Suprapubic skin (tissue), 4 donors: ENCODE results near the gene SH3BP4. TPM values are rescaled to one million over a fixed set of nuclear protein-coding genes. Genes with fewer than 3 reads are reported as not detected.

Experiments
- DNase-seq, 2 donors: peaks; one replicate each; pipeline ENCODE4 v3.0.0-alpha.2; 2019; ENCODE audit warnings: low spot score in 2 of 2
- H3K27ac ChIP-seq: fragments of 200-600 bp; sonication (generic); one replicate; pipeline ENCODE4 v1.5.1; 2019
- H3K27me3 ChIP-seq: fragments of 200-600 bp; sonication (generic); one replicate; pipeline ENCODE4 v1.5.1; 2019
- H3K36me3 ChIP-seq: fragments of 200-600 bp; sonication (generic); one replicate; pipeline ENCODE4 v1.5.1; 2019
- H3K4me1 ChIP-seq: fragments of 200-600 bp; sonication (generic); one replicate; pipeline ENCODE4 v1.5.1; 2019
- H3K4me3 ChIP-seq: fragments of 200-600 bp; sonication (generic); one replicate; pipeline ENCODE4 v1.5.1; 2019; ENCODE audit warnings: mild to moderate bottlenecking
- H3K9me3 ChIP-seq: fragments of 200-600 bp; sonication (generic); one replicate; pipeline ENCODE4 v1.5.1; 2019
- EP300 ChIP-seq: sonication (generic); formaldehyde crosslinking; IDR thresholded peaks from one replicate; pipeline ENCODE4 v1.6.1; 2017; ENCODE audit warnings: antibody characterized with exemption
- POLR2A ChIP-seq, 2 donors: fragments of 450-650 bp; IDR thresholded peaks; one replicate each; pipeline ENCODE4 v1.6.1; 2017; ENCODE audit warnings: antibody characterized with exemption in 2 of 2, mild to moderate bottlenecking in 2 of 2, moderate library complexity in 2 of 2
- POLR2AphosphoS5 ChIP-seq, 3 donors: sonication (generic); formaldehyde crosslinking; IDR thresholded peaks; one replicate each; pipeline ENCODE4 v1.6.1; 2017; ENCODE audit warnings: antibody characterized with exemption in 3 of 3
- WGBS: methylation state at CpG from one replicate; pipeline ENCODE4 v1.1.5; 2018; 5-methylcytosine and 5-hydroxymethylcytosine counted together
- total RNA-seq, 4 donors: library from RNA; depleted of rRNA; stranded (reverse); fragments of >200 nt; gene quantifications; one replicate each; pipeline ENCODE4 v1.1.0, GENCODE V29; 2016
- TF ChIP-seq, protein P1 (sequence below), 2 donors: fragments of 200-600 bp in 1 of 2; fragments of 450-650 bp in 1 of 2; sonication (generic) in 1 of 2; IDR thresholded peaks; one replicate each; pipeline ENCODE4 v1.5.1; 2016 to 2019; ENCODE audit warnings: antibody characterized with exemption in 2 of 2, mild to moderate bottlenecking in 1 of 2, moderate library complexity in 1 of 2

SH3BP4 gene
- total RNA-seq, 4 donors from 2014 or later, result 38.6 to 82.6 (median 58.6) TPM

- Histone ChIP-seq H3K9me3 (no peaks in the 10 kb centered on the region), H3K27ac (no peak overlapping the region), H3K36me3 (no peaks in the 10 kb centered on the region), H3K4me1 (no peaks in the 10 kb centered on the region), H3K27me3 (no peaks in the 10 kb centered on the region), H3K4me3 (no peak overlapping the region)
- no peak for DNase-seq
- WGBS, result 77% methylated on average over 9 of the region's 9 CpGs
- TF ChIP-seq, protein P1, sequence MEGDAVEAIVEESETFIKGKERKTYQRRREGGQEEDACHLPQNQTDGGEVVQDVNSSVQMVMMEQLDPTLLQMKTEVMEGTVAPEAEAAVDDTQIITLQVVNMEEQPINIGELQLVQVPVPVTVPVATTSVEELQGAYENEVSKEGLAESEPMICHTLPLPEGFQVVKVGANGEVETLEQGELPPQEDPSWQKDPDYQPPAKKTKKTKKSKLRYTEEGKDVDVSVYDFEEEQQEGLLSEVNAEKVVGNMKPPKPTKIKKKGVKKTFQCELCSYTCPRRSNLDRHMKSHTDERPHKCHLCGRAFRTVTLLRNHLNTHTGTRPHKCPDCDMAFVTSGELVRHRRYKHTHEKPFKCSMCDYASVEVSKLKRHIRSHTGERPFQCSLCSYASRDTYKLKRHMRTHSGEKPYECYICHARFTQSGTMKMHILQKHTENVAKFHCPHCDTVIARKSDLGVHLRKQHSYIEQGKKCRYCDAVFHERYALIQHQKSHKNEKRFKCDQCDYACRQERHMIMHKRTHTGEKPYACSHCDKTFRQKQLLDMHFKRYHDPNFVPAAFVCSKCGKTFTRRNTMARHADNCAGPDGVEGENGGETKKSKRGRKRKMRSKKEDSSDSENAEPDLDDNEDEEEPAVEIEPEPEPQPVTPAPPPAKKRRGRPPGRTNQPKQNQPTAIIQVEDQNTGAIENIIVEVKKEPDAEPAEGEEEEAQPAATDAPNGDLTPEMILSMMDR (IDR thresholded peaks at IDR 0.05), result no peak
- TF ChIP-seq POLR2A (IDR thresholded peaks at IDR 0.05) (no peak), EP300 (no peak), POLR2AphosphoS5 (IDR thresholded peaks at IDR 0.05) (no peak)
Measured at GRCh38 chr2:235102896-235103295, 151.1 kb downstream of the SH3BP4 start.
